CD14-positive monocyte (primary cell): ENCODE data around the gene MAFG. TPM values are rescaled to one million over a fixed set of nuclear protein-coding genes. Genes with fewer than 3 reads are reported as not detected.

Source experiments
- DNase-seq, 3 donors: peaks; one replicate each; pipeline ENCODE4 v3.0.0-alpha.2; 2011 to 2022
- H2AFZ ChIP-seq: 2 replicates; pipeline ENCODE4 v1.6.0; 2012; ENCODE audit warnings: mild to moderate bottlenecking, low read depth, low read length, inconsistent platforms; ENCODE audit not compliant: insufficient read depth, poor library complexity, severe bottlenecking
- H3K27ac ChIP-seq, 2 donors: 1 replicate in 1 of 2; 2 replicates in 1 of 2; pipeline ENCODE4 v1.5.1; 2012 to 2013; ENCODE audit warnings: low read length in 2 of 2, control low read depth in 1 of 2, inconsistent platforms in 1 of 2, low read depth in 1 of 2, mild to moderate bottlenecking in 1 of 2
- H3K27me3 ChIP-seq, 2 donors: one replicate each; pipeline versions ENCODE4 v1.6.0 to v1.6.1; 2011 to 2013; ENCODE audit warnings: low read length in 2 of 2; ENCODE audit not compliant: control insufficient read depth in 2 of 2, insufficient read depth in 2 of 2
- H3K36me3 ChIP-seq, 2 donors: replicated peaks in 1 of 2; 1 replicate in 1 of 2; 2 replicates in 1 of 2; pipeline versions ENCODE4 v1.5.1 to v1.6.1; 2012 to 2013; ENCODE audit warnings: low read length in 2 of 2, control low read depth in 1 of 2, inconsistent platforms in 1 of 2, mild to moderate bottlenecking in 1 of 2; ENCODE audit not compliant: insufficient read depth in 2 of 2, control insufficient read depth in 1 of 2
- H3K4me1 ChIP-seq, 2 donors: 1 replicate in 1 of 2; 2 replicates in 1 of 2; pipeline versions ENCODE4 v1.5.1 to v1.6.1; 2012 to 2013; ENCODE audit warnings: low read length in 2 of 2, control low read depth in 1 of 2, inconsistent platforms in 1 of 2, mild to moderate bottlenecking in 1 of 2, moderate library complexity in 1 of 2; ENCODE audit not compliant: insufficient read depth in 2 of 2, control insufficient read depth in 1 of 2
- H3K4me2 ChIP-seq: replicated peaks from 2 replicates; pipeline ENCODE3; 2012; ENCODE audit warnings: low read length, moderate library complexity, mild to moderate bottlenecking; ENCODE audit not compliant: poor library complexity, severe bottlenecking; ENCODE audit errors: extremely low read depth
- H3K4me3 ChIP-seq, 3 experiments: fragments of 200-600 bp in 1 of 3; sonication (generic) in 1 of 3; replicated peaks in 1 of 3; 1 replicate in 2 of 3; 2 replicates in 1 of 3; pipeline ENCODE4 v1.5.1; 2011 to 2013; ENCODE audit warnings: low read length in 3 of 3, mild to moderate bottlenecking in 3 of 3, control low read depth in 2 of 3, low read depth in 2 of 3, inconsistent platforms in 1 of 3, moderate library complexity in 1 of 3
- H3K79me2 ChIP-seq: 2 replicates; pipeline ENCODE4 v1.6.0; 2012; ENCODE audit warnings: mild to moderate bottlenecking, control low read depth, inconsistent platforms, low read length, moderate library complexity; ENCODE audit not compliant: insufficient read depth
- H3K9ac ChIP-seq: 2 replicates; pipeline ENCODE4 v1.6.0; 2017; ENCODE audit warnings: low read length, mild to moderate bottlenecking; ENCODE audit not compliant: insufficient read depth, poor library complexity, severe bottlenecking
- H3K9me3 ChIP-seq, 2 donors: replicated peaks in 1 of 2; 1 replicate in 1 of 2; 2 replicates in 1 of 2; pipeline versions ENCODE4 v1.5.1 to v1.6.1; 2012 to 2013; ENCODE audit warnings: low read length in 2 of 2, control low read depth in 1 of 2; ENCODE audit not compliant: control insufficient read depth in 1 of 2, insufficient read depth in 1 of 2
- H4K20me1 ChIP-seq: 2 replicates; pipeline ENCODE4 v1.6.0; 2012; ENCODE audit warnings: mild to moderate bottlenecking, low read length, control low read depth, moderate library complexity; ENCODE audit not compliant: insufficient read depth
- H3K27ac Mint-ChIP-seq, 7 donors: one replicate each; pipeline ENCODE4 v1.8.0; 2020; ENCODE audit warnings: mild to moderate bottlenecking in 7 of 7, mixed read lengths in 7 of 7, moderate library complexity in 6 of 7, inconsistent platforms in 2 of 7
- H3K27me3 Mint-ChIP-seq, 3 donors: one replicate each; pipeline ENCODE4 v1.8.0; 2021 to 2022; ENCODE audit warnings: low read depth in 3 of 3, mild to moderate bottlenecking in 3 of 3, mixed read lengths in 3 of 3, moderate library complexity in 3 of 3, inconsistent platforms in 1 of 3
- H3K36me3 Mint-ChIP-seq, 2 donors: one replicate each; pipeline ENCODE4 v1.8.0; 2020; ENCODE audit warnings: mixed read lengths in 2 of 2, inconsistent platforms in 1 of 2, mild to moderate bottlenecking in 1 of 2
- H3K4me1 Mint-ChIP-seq: one replicate; pipeline ENCODE4 v1.8.0; 2020; ENCODE audit warnings: mild to moderate bottlenecking, mixed read lengths
- H3K4me3 Mint-ChIP-seq, 2 donors: one replicate each; pipeline ENCODE4 v1.8.0; 2020; ENCODE audit warnings: mild to moderate bottlenecking in 2 of 2, mixed read lengths in 2 of 2, moderate library complexity in 1 of 2
- H3K9me3 Mint-ChIP-seq, 7 donors: one replicate each; pipeline ENCODE4 v1.8.0; 2020 to 2022; ENCODE audit warnings: mixed read lengths in 7 of 7, mild to moderate bottlenecking in 6 of 7, moderate library complexity in 6 of 7, inconsistent platforms in 2 of 7
- CTCF ChIP-seq: fragments of 200-600 bp; IDR thresholded peaks from one replicate; pipeline ENCODE4 v1.8.0; 2022; ENCODE audit warnings: antibody characterized with exemption, mild to moderate bottlenecking
- WGBS: methylation state at CpG from one replicate; pipeline ENCODE4 v1.1.5; 2013; ENCODE audit warnings: missing lambda C conversion rate; ENCODE audit not compliant: insufficient coverage; 5-methylcytosine and 5-hydroxymethylcytosine counted together
- intact Hi-C, 2 donors: fragments of 100-400 bp; cut with micrococcal nuclease; formaldehyde crosslinking; loops; one replicate each; pipeline versions ENCODE4 v1.15.0 to v1.15.1; 2023
- polyA plus RNA-seq, 3 donors: library from polyadenylated mRNA; depleted of rRNA in 1 of 3; unstranded in 2 of 3; stranded (reverse) in 1 of 3; fragments of 300-500 nt in 2 of 3; fragments of >200 nt in 1 of 3; fragmentation: Illumina TruSeq in 2 of 3; gene quantifications; 1 replicate in 2 of 3; 2 replicates in 1 of 3; pipeline ENCODE4 v1.2.3, GENCODE V29; 2012 to 2021

The MAFG gene
- polyA plus RNA-seq, 3 donors = 7.4 to 66.0 (median 7.6) TPM

GRCh38 chr17:81928544-81929252, 1.2 kb upstream of the MAFG start:
- Histone ChIP-seq H3K4me1 (peaks cover 40 to 46% of the 10 kb centered on the region in 2 donors), H3K4me3 (peak overlapping the region in 1 of 3 experiments; percentile 71), H3K9ac (peak overlapping the region; percentile 99), H3K27ac (no peak overlapping the region), H3K4me2 (peak overlapping the region; percentile 75), H3K79me2 (peaks cover 35% of the 10 kb centered on the region), H2AFZ (peak overlapping the region; percentile 73), H3K27me3 (peaks cover 9 to 39% of the 10 kb centered on the region in 2 donors), H3K36me3 (no peaks in the 10 kb centered on the region), H3K9me3 (no peaks in the 10 kb centered on the region), H4K20me1 (peaks cover 27% of the 10 kb centered on the region)
- peaks cover 32 to 45% (median 36%) of the 10 kb centered on the region in 3 donors for H3K27me3 Mint-ChIP-seq
- H3K4me3 Mint-ChIP-seq = peak overlapping the region; percentile 60 to 78
- intact Hi-C loops = loop anchor here in 1 of 2 donors (5.0 kb wide), 2 partner anchors 49 to 56 kb away; partner anchors contain the start of genes ARHGDIA and ASPSCR1
- 16% methylated on average over 36 of the region's 44 CpGs for WGBS
- H3K4me1 Mint-ChIP-seq = peaks cover 42% of the 10 kb centered on the region
- peak overlapping the region in 1 of 7 donors; percentile 31 for H3K27ac Mint-ChIP-seq
- H3K36me3 Mint-ChIP-seq = peaks cover 0 to 2% of the 10 kb centered on the region in 2 donors
- peaks cover 0 to 5% (median 0%) of the 10 kb centered on the region in 7 donors for H3K9me3 Mint-ChIP-seq
- no peak for DNase-seq
- TF ChIP-seq CTCF = no peak

GRCh38 chr17:81927152-81927652, 333 bp downstream of the MAFG start:
- peaks cover 2% of the 10 kb centered on the region in 2 donors for H3K36me3 ChIP-seq
- H3K27ac ChIP-seq = peak overlapping the region; percentile 95 to 99
- intact Hi-C loops = loop anchor here in 1 of 2 donors (5.0 kb wide), 2 partner anchors 50 to 55 kb away; partner anchors contain the start of genes ARHGDIA and ASPSCR1
- H3K4me3 ChIP-seq = peak overlapping the region; percentile 70 to 81 (median 74)
- peak overlapping the region; percentile 99 for H3K9ac ChIP-seq
- H3K4me2 ChIP-seq = peak overlapping the region; percentile 90
- H2AFZ ChIP-seq = no peak overlapping the region
- H3K9me3 Mint-ChIP-seq = peaks cover 0 to 5% (median 0%) of the 10 kb centered on the region in 7 donors
- H3K27me3 Mint-ChIP-seq = peaks cover 30 to 42% (median 31%) of the 10 kb centered on the region in 3 donors
- peaks cover 5 to 6% of the 10 kb centered on the region in 2 donors for H3K36me3 Mint-ChIP-seq
- no peaks in the 10 kb centered on the region for H3K9me3 ChIP-seq
- H4K20me1 ChIP-seq = peaks cover 42% of the 10 kb centered on the region
- H3K27me3 ChIP-seq = peaks cover 9 to 39% of the 10 kb centered on the region in 2 donors
- no peak for TF ChIP-seq CTCF
- under 1% methylated on average over 76 of the region's 78 CpGs for WGBS
- peaks cover 54 to 61% of the 10 kb centered on the region in 2 donors for H3K4me1 ChIP-seq
- H3K4me3 Mint-ChIP-seq = no peak overlapping the region
- H3K4me1 Mint-ChIP-seq = peaks cover 52% of the 10 kb centered on the region
- H3K79me2 ChIP-seq = peaks cover 50% of the 10 kb centered on the region
- no peak for DNase-seq
- H3K27ac Mint-ChIP-seq = peak overlapping the region in 1 of 7 donors; percentile 97
